GM19468 (cell line): ENCODE data around the gene ULK3.
A peak's percentile ranks its signal among the peaks of the same experiment; 100 is the strongest.

Source experiments
- ATAC-seq: cut with Tn5 transposase; IDR thresholded peaks from one replicate; pipeline ENCODE4 v1.9.1; 2021; ENCODE audit warnings: mild to moderate bottlenecking, moderate library complexity, moderate number of reproducible peaks; ENCODE audit not compliant: unreplicated experiment; ENCODE audit errors: extremely low read depth

ULK3 gene

GRCh38 chr15:74788042-74788682 lies 54.8 kb downstream of the ULK3 start:
- ATAC-seq, result no peak

GRCh38 chr15:74787251-74788041 lies 55.5 kb downstream of the ULK3 start:
- peak; percentile 31 for ATAC-seq

GRCh38 chr15:74786551-74787165 lies 56.3 kb downstream of the ULK3 start:
- ATAC-seq, result no peak
